ENCODE data around the gene ST7. TPM values are rescaled to one million over a fixed set of nuclear protein-coding genes. Genes with fewer than 3 reads are reported as not detected.

Gene ST7
- polyA plus RNA-seq, 1 donor (not counting 4 experiments of a cell fraction or from before 2014, with no cell fraction given): 16.9 TPM

DNA sequence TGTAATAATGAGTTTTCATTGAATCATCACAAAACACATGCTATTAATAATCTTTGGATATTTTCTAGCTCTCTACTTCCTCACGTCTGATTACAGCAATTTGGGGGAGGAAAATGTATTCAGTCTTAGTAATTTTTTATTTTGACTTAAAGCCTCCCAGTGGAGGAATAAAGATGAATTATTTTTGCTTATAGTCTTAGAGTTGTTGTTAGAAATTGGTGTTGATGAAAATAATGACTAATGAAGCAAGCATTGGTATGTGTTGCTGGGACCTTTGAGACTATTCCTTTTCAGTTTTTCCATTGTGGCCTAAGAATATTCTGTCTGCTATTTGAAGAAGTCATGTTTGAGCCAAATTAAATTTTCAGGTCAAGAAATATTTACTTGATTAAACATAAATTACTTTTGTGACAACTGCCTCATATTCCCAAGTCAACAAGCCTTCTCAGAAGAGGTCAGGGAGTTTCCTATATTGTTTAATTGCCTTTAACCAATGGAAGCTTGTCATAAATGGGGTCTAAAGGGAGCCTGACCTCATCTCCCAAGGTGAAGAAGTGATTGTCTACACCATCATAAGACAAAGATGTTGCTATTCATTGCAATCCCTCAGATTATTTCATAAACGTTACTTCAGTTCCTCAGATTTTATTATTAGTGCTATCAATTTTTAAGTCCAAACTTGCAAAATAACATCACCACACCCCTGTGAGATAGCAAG lies 90.0 kb downstream of the ST7 start:
- no peaks in the 10 kb centered on the region for H3K9me1 ChIP-seq (ENCODE audit: control insufficient read depth, extremely low read depth, insufficient read depth, low read length)
- H2AFZ ChIP-seq (ENCODE audit: control insufficient read depth, low read length): no peak overlapping the region
- H3K27ac ChIP-seq (ENCODE audit: control insufficient read depth, insufficient read depth, low read length): no peak overlapping the region
- TF ChIP-seq EZH2 (IDR thresholded peaks at IDR 0.05; ENCODE audit: low read length): no peak
- TF ChIP-seq, protein P1, sequence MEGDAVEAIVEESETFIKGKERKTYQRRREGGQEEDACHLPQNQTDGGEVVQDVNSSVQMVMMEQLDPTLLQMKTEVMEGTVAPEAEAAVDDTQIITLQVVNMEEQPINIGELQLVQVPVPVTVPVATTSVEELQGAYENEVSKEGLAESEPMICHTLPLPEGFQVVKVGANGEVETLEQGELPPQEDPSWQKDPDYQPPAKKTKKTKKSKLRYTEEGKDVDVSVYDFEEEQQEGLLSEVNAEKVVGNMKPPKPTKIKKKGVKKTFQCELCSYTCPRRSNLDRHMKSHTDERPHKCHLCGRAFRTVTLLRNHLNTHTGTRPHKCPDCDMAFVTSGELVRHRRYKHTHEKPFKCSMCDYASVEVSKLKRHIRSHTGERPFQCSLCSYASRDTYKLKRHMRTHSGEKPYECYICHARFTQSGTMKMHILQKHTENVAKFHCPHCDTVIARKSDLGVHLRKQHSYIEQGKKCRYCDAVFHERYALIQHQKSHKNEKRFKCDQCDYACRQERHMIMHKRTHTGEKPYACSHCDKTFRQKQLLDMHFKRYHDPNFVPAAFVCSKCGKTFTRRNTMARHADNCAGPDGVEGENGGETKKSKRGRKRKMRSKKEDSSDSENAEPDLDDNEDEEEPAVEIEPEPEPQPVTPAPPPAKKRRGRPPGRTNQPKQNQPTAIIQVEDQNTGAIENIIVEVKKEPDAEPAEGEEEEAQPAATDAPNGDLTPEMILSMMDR (optimal IDR thresholded peaks at IDR 0.05 in 1 of 3, IDR thresholded peaks at IDR 0.05 in 1 of 3, conservative IDR thresholded peaks at IDR 0.05 in 1 of 3; ENCODE audit: extremely low read depth in 1 of 3, insufficient read depth in 2 of 3, low read length in 3 of 3): no peak
- no peaks in the 10 kb centered on the region for H3K36me3 ChIP-seq (ENCODE audit: control insufficient read depth in 2 of 2, extremely low read depth in 1 of 2, insufficient read depth in 2 of 2, low read length in 2 of 2)
- dilution Hi-C loops (cut with MboI; ENCODE audit: extremely low pct_ligation_motif_present, low sequenced_read_pairs): no loop called here
- FAIRE-seq (no peak), DNase-seq (ENCODE audit: low read depth, low spot score) (no peak)
- no peak overlapping the region for H3K9ac ChIP-seq (ENCODE audit: control insufficient read depth, extremely low read depth, insufficient read depth, low read length)
- H3K9me3 ChIP-seq (ENCODE audit: control insufficient read depth, low read depth, low read length): no peaks in the 10 kb centered on the region
- H3K79me2 ChIP-seq (ENCODE audit: control insufficient read depth, insufficient read depth, low read length): no peaks in the 10 kb centered on the region
- H3K4me3 ChIP-seq (ENCODE audit: control insufficient read depth in 2 of 3, extremely low read depth in 1 of 3, insufficient read depth in 2 of 3, low read depth in 1 of 3, low read length in 3 of 3): no peak overlapping the region
- no peaks in the 10 kb centered on the region for H3K27me3 ChIP-seq (ENCODE audit: control insufficient read depth, extremely low read depth, insufficient read depth, low read length)
- H4K20me1 ChIP-seq (ENCODE audit: control insufficient read depth, extremely low read depth, insufficient read depth, low read length): no peaks in the 10 kb centered on the region
- H3K4me2 ChIP-seq (ENCODE audit: control insufficient read depth, extremely low read depth, insufficient read depth, low read depth, low read length): no peak overlapping the region
- H3K4me1 ChIP-seq (ENCODE audit: control insufficient read depth, extremely low read depth, insufficient read depth, low read length): no peaks in the 10 kb centered on the region

DNA sequence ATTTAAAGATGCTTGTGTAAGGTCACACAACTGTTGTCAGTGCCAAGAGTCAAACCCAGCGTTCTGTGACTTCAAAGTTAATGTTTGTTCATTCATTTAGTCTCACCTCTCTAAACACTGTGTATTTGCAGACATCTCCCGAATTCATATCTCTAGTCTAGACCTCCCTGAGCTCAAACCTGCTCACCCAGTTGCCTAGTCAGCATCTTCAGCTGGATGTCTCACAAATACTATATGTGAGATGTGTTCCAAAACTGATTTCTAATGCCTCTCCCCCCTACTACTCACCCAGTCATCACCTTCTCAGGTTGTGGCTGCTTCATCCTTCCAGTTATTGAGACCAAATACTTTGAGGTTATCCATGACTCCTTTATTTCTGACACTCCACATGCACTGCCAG lies 91.4 kb downstream of the ST7 start:
- Histone ChIP-seq H3K27ac (ENCODE audit: control insufficient read depth, insufficient read depth, low read length) (no peak overlapping the region), H2AFZ (ENCODE audit: control insufficient read depth, low read length) (no peak overlapping the region), H3K4me2 (ENCODE audit: control insufficient read depth, extremely low read depth, insufficient read depth, low read depth, low read length) (no peak overlapping the region), H3K9me3 (ENCODE audit: control insufficient read depth, low read depth, low read length) (no peaks in the 10 kb centered on the region), H4K20me1 (ENCODE audit: control insufficient read depth, extremely low read depth, insufficient read depth, low read length) (no peaks in the 10 kb centered on the region), H3K27me3 (ENCODE audit: control insufficient read depth, extremely low read depth, insufficient read depth, low read length) (no peaks in the 10 kb centered on the region), H3K9ac (ENCODE audit: control insufficient read depth, extremely low read depth, insufficient read depth, low read length) (no peak overlapping the region), H3K79me2 (ENCODE audit: control insufficient read depth, insufficient read depth, low read length) (no peaks in the 10 kb centered on the region), H3K4me1 (ENCODE audit: control insufficient read depth, extremely low read depth, insufficient read depth, low read length) (no peaks in the 10 kb centered on the region), H3K36me3 (ENCODE audit: control insufficient read depth in 2 of 2, extremely low read depth in 1 of 2, insufficient read depth in 2 of 2, low read length in 2 of 2) (no peaks in the 10 kb centered on the region), H3K9me1 (ENCODE audit: control insufficient read depth, extremely low read depth, insufficient read depth, low read length) (no peaks in the 10 kb centered on the region), H3K4me3 (ENCODE audit: control insufficient read depth in 2 of 3, extremely low read depth in 1 of 3, insufficient read depth in 2 of 3, low read depth in 1 of 3, low read length in 3 of 3) (no peak overlapping the region)
- FAIRE-seq: peak; percentile 55
- dilution Hi-C loops (cut with MboI; ENCODE audit: extremely low pct_ligation_motif_present, low sequenced_read_pairs): no loop called here
- TF ChIP-seq, protein P1 (optimal IDR thresholded peaks at IDR 0.05 in 1 of 3, IDR thresholded peaks at IDR 0.05 in 1 of 3, conservative IDR thresholded peaks at IDR 0.05 in 1 of 3; ENCODE audit: extremely low read depth in 1 of 3, insufficient read depth in 2 of 3, low read length in 3 of 3): no peak
- no peak for TF ChIP-seq EZH2 (IDR thresholded peaks at IDR 0.05; ENCODE audit: low read length)
- DNase-seq (ENCODE audit: low read depth, low spot score): no peak
